GM23338 (cell line): ENCODE data around the gene RUVBL1. TPM values are rescaled to one million over a fixed set of nuclear protein-coding genes. Genes with fewer than 3 reads are reported as not detected.

ENCODE experiments used
- ATAC-seq: fragments of 200-7000 bp; cut with Tn5 transposase; 3 replicates; pipeline ENCODE4 v1.9.1; 2020
- DNase-seq: peaks from one replicate; pipeline ENCODE4 v3.0.0-alpha.2; 2015; ENCODE audit warnings: low spot score
- H2AFZ ChIP-seq: fragments of 200-600 bp; sonication (generic); 2 replicates; pipeline ENCODE4 v1.8.0; 2016; ENCODE audit warnings: antibody characterized with exemption, mild to moderate bottlenecking, moderate library complexity
- H3F3A ChIP-seq: fragments of 200-600 bp; sonication (generic); replicated peaks from 2 replicates; pipeline ENCODE4 v1.8.0; 2017; ENCODE audit warnings: antibody characterized with exemption, mixed run types, low read depth
- H3K27ac ChIP-seq: fragments of 200-600 bp; sonication (generic); 2 replicates; pipeline ENCODE4 v1.6.1; 2016; ENCODE audit warnings: low read depth
- H3K27me3 ChIP-seq: fragments of 200-600 bp; sonication (generic); 2 replicates; pipeline ENCODE4 v1.8.0; 2016; ENCODE audit warnings: mild to moderate bottlenecking, mixed run types, moderate library complexity; ENCODE audit not compliant: insufficient read depth
- H3K36me3 ChIP-seq: fragments of 200-600 bp; sonication (generic); 2 replicates; pipeline ENCODE4 v1.8.0; 2016; ENCODE audit warnings: mild to moderate bottlenecking; ENCODE audit not compliant: insufficient read depth
- H3K4me1 ChIP-seq: fragments of 200-600 bp; sonication (generic); 2 replicates; pipeline ENCODE4 v1.8.0; 2016; ENCODE audit warnings: mild to moderate bottlenecking, moderate library complexity; ENCODE audit not compliant: insufficient read depth
- H3K4me2 ChIP-seq: fragments of 200-600 bp; sonication (generic); 2 replicates; pipeline ENCODE4 v1.7.1; 2017; ENCODE audit warnings: mixed run types
- H3K4me3 ChIP-seq: fragments of 200-600 bp; sonication (generic); 2 replicates; pipeline ENCODE4 v1.6.1; 2016; ENCODE audit warnings: mixed run types
- H3K79me2 ChIP-seq: fragments of 200-600 bp; sonication (generic); replicated peaks from 2 replicates; pipeline ENCODE4 v1.8.0; 2017; ENCODE audit warnings: mild to moderate bottlenecking; ENCODE audit not compliant: insufficient read depth
- H3K9me2 ChIP-seq: fragments of 200-600 bp; sonication (generic); 2 replicates; pipeline ENCODE4 v1.8.0; 2017; ENCODE audit not compliant: insufficient read depth
- H4K20me1 ChIP-seq: fragments of 200-600 bp; sonication (generic); replicated peaks from 2 replicates; pipeline ENCODE4 v1.8.0; 2017; ENCODE audit warnings: mild to moderate bottlenecking; ENCODE audit not compliant: insufficient read depth
- H3K27ac Mint-ChIP-seq: 2 replicates; pipeline ENCODE4 v1.8.0; 2020; ENCODE audit warnings: inconsistent platforms, mild to moderate bottlenecking, moderate library complexity, mixed read lengths
- H3K27me3 Mint-ChIP-seq: 3 replicates; pipeline ENCODE4 v1.8.0; 2022; ENCODE audit warnings: low read depth, mild to moderate bottlenecking, moderate library complexity, mixed read lengths, inconsistent platforms; ENCODE audit not compliant: insufficient read depth, poor library complexity
- H3K36me3 Mint-ChIP-seq: 3 replicates; pipeline ENCODE4 v1.8.0; 2021; ENCODE audit warnings: low read depth, mild to moderate bottlenecking, inconsistent platforms, moderate library complexity, mixed read lengths
- H3K4me1 Mint-ChIP-seq: 3 replicates; pipeline ENCODE4 v1.8.0; 2020; ENCODE audit warnings: mild to moderate bottlenecking, inconsistent platforms, mixed read lengths
- H3K4me3 Mint-ChIP-seq: 3 replicates; pipeline ENCODE4 v1.8.0; 2021; ENCODE audit warnings: moderate library complexity, mild to moderate bottlenecking, inconsistent platforms, mixed read lengths
- H3K9me3 Mint-ChIP-seq: 3 replicates; pipeline ENCODE4 v1.8.0; 2020; ENCODE audit warnings: moderate library complexity, mild to moderate bottlenecking, inconsistent platforms, mixed read lengths
- CREB1 ChIP-seq: fragments of 250-450 bp; sonication (Bioruptor Pico); IDR thresholded peaks from 2 replicates; pipeline ENCODE4 v1.5.0; 2020; ENCODE audit warnings: low read depth, mild to moderate bottlenecking, moderate library complexity
- ETS1 ChIP-seq: IDR thresholded peaks from 2 replicates; pipeline ENCODE4 v1.6.1; 2016; ENCODE audit warnings: antibody characterized with exemption
- NANOG ChIP-seq: IDR thresholded peaks from 2 replicates; pipeline ENCODE4 v1.6.1; 2016; ENCODE audit warnings: antibody characterized with exemption, borderline replicate concordance
- POLR2AphosphoS5 ChIP-seq: IDR thresholded peaks from 2 replicates; pipeline ENCODE4 v1.6.1; 2016; ENCODE audit warnings: antibody characterized with exemption, low read depth
- ZNF114 ChIP-seq: fragments of 250-450 bp; sonication (Bioruptor Pico); IDR thresholded peaks from 2 replicates; pipeline ENCODE4 v1.5.0; 2020; ENCODE audit warnings: mild to moderate bottlenecking, moderate library complexity
- ZNF462 ChIP-seq: fragments of 250-450 bp; sonication (Bioruptor Pico); IDR thresholded peaks from 2 replicates; pipeline ENCODE4 v1.5.0; 2020; ENCODE audit warnings: mild to moderate bottlenecking, moderate library complexity
- polyA plus RNA-seq: library from polyadenylated mRNA; unstranded; fragments of >200 nt; fragmentation: Nextera tagmentation; extraction: Ambion mirVana; gene quantifications from 2 replicates; pipeline ENCODE4 v1.2.1, GENCODE V29; 2016
- total RNA-seq: library from RNA; depleted of rRNA; stranded (reverse); fragments of >200 nt; shearing (Covaris generic); gene quantifications from 2 replicates; pipeline ENCODE4 v1.2.3, GENCODE V29; 2014

Gene RUVBL1
- total and polyA plus RNA-seq, 2 experiments from 2014 or later = 133 to 136 TPM

GRCh38 chr3:128051837-128052594, 71.6 kb downstream of the RUVBL1 start, which contains the start of gene SEC61A1:
Gene SEC61A1 (plus strand): TSS chr3:128052437. CDS start chr3:128052553, 116 bp downstream.
- peaks cover 37% of the 10 kb centered on the region for H3K36me3 Mint-ChIP-seq
- Histone ChIP-seq H2AFZ (peak within 1 kb of the TSS; percentile 100), H3K36me3 (peaks cover 31% of the 10 kb centered on the region), H3K9me2 (no peaks in the 10 kb centered on the region), H4K20me1 (peaks cover 16% of the 10 kb centered on the region), H3K4me2 (peak within 1 kb of the TSS; percentile 96), H3K4me3 (peak within 1 kb of the TSS; percentile 99), H3K4me1 (peaks cover 15% of the 10 kb centered on the region), H3F3A (no peaks in the 10 kb centered on the region), H3K27ac (peak within 1 kb of the TSS; percentile 52; the same call in 1 of the 2 replicates), H3K79me2 (peaks cover 34% of the 10 kb centered on the region), H3K27me3 (0 out of 2 replicates have a peak, but pooled peaks cover 6% of the 10 kb centered on the region)
- peak within 1 kb of the TSS; percentile 87 for H3K4me3 Mint-ChIP-seq
- peaks cover 5% of the 10 kb centered on the region for H3K27me3 Mint-ChIP-seq
- H3K4me1 Mint-ChIP-seq = peaks cover 20% of the 10 kb centered on the region
- ATAC-seq (peak; percentile 95), DNase-seq (peak; percentile 93)
- H3K9me3 Mint-ChIP-seq = no peaks in the 10 kb centered on the region
- TF ChIP-seq CREB1 = peak; percentile 33
- TF ChIP-seq ZNF462 (CRISPR knock-in tag) = no peak
- TF ChIP-seq ZNF114 (CRISPR knock-in tag) = no peak
- peak; percentile 78; the same call in 1 of the 2 replicates for TF ChIP-seq ETS1
- peak; percentile 78 for TF ChIP-seq POLR2AphosphoS5
- TF ChIP-seq NANOG = no peak
- peak within 1 kb of the TSS; percentile 82 for H3K27ac Mint-ChIP-seq
